Transverse colon (tissue), 4 donors: ENCODE data around the gene PMEL. TPM values are rescaled to one million over a fixed set of nuclear protein-coding genes. Genes with fewer than 3 reads are reported as not detected.

Source experiments
- DNase-seq: peaks from one replicate; pipeline ENCODE4 v3.0.0-alpha.2; 2019
- H3K27ac ChIP-seq, 4 donors: fragments of 200-600 bp; sonication (generic); 2 replicates each; pipeline ENCODE4 v1.5.1; 2016 to 2018; ENCODE audit warnings: inconsistent platforms in 4 of 4
- H3K27me3 ChIP-seq: fragments of 200-600 bp; sonication (generic); 2 replicates; pipeline ENCODE4 v1.5.1; 2017; ENCODE audit warnings: inconsistent platforms
- H3K36me3 ChIP-seq, 4 donors: fragments of 200-600 bp; sonication (generic); 2 replicates each; pipeline ENCODE4 v1.5.1; 2017 to 2019; ENCODE audit warnings: inconsistent platforms in 4 of 4
- H3K4me1 ChIP-seq, 4 donors: fragments of 200-600 bp; sonication (generic); 2 replicates each; pipeline ENCODE4 v1.5.1; 2017 to 2020; ENCODE audit warnings: inconsistent platforms in 4 of 4
- H3K4me3 ChIP-seq, 4 donors: fragments of 200-600 bp; sonication (generic); 1 replicate in 1 of 4; 2 replicates in 3 of 4; pipeline versions ENCODE4 v1.5.1 to v1.6.1; 2017 to 2019; ENCODE audit warnings: inconsistent platforms in 4 of 4
- H3K9me3 ChIP-seq, 2 donors: fragments of 200-600 bp; sonication (generic); 2 replicates each; pipeline ENCODE4 v1.5.1; 2017 to 2019; ENCODE audit warnings: inconsistent platforms in 2 of 2
- CTCF ChIP-seq, 5 experiments: fragments of 200-600 bp in 3 of 5; fragments of 450-650 bp in 2 of 5; sonication (generic) in 3 of 5; IDR thresholded peaks; 1 replicate in 2 of 5; 2 replicates in 3 of 5; pipeline ENCODE4 v1.5.1; 2016 to 2017; ENCODE audit warnings: antibody characterized with exemption in 5 of 5, inconsistent platforms in 3 of 5, mild to moderate bottlenecking in 2 of 5, moderate library complexity in 1 of 5
- EP300 ChIP-seq: sonication (generic); formaldehyde crosslinking; IDR thresholded peaks from one replicate; pipeline ENCODE4 v1.6.1; 2017; ENCODE audit warnings: antibody characterized with exemption, low read depth
- POLR2A ChIP-seq: fragments of 450-650 bp; IDR thresholded peaks from one replicate; pipeline ENCODE4 v1.6.1; 2016; ENCODE audit warnings: antibody characterized with exemption, mild to moderate bottlenecking, moderate library complexity
- POLR2AphosphoS5 ChIP-seq, 3 donors: sonication (generic); formaldehyde crosslinking; IDR thresholded peaks; one replicate each; pipeline ENCODE4 v1.6.1; 2016; ENCODE audit warnings: antibody characterized with exemption in 3 of 3
- WGBS, 2 donors: methylation state at CpG; one replicate each; pipeline ENCODE4 v1.1.5; 2018; ENCODE audit warnings: low coverage in 1 of 2; 5-methylcytosine and 5-hydroxymethylcytosine counted together
- in situ Hi-C, 4 donors: fragments of 200-750 bp; cut with MboI; loops; one replicate each; pipeline versions ENCODE4 v1.15.0 to v1.15.1; 2017; ENCODE audit warnings: low sequenced_read_pairs in 3 of 4, low pct_ligation_motif_present in 1 of 4, low pct_unique_long_range_greater_than_20kb in 1 of 4
- intact Hi-C: fragments of 100-400 bp; cut with DNase I; formaldehyde crosslinking; loops from one replicate; pipeline ENCODE4 v1.15.1; 2023; ENCODE audit warnings: low total_unique reads
- total RNA-seq, 4 donors: library from RNA; depleted of rRNA; stranded (reverse); fragments of >200 nt; gene quantifications; one replicate each; pipeline ENCODE4 v1.1.0, GENCODE V29; 2016

PMEL gene
- total RNA-seq, 4 donors from 2014 or later, result 2.4 to 7.0 (median 4.9) TPM; not detected in 1

- Histone ChIP-seq H3K36me3 (peaks cover 0 to 4% (median 0%) of the 10 kb centered on the region in 4 donors), H3K27me3 (no peaks in the 10 kb centered on the region), H3K4me1 (peaks cover 29 to 57% (median 50%) of the 10 kb centered on the region in 4 donors), H3K4me3 (peak within 1 kb of the TSS; percentile 32 to 84 (median 80)), H3K9me3 (no peaks in the 10 kb centered on the region), H3K27ac (peak within 1 kb of the TSS; percentile 92 to 99 (median 98))
- peak; percentile 91 for DNase-seq
- TF ChIP-seq POLR2A (peak; percentile 83), EP300 (no peak), CTCF (IDR thresholded peaks at IDR 0.05) (peak in 1 of 5 experiments; percentile 11), POLR2AphosphoS5 (IDR thresholded peaks at IDR 0.05) (peak; percentile 52 to 87 (median 87))
- in situ Hi-C loops (loop anchor here in 2 of 4 donors (5.0 to 25.0 kb wide), 2 partner anchors 116 to 196 kb away; partner anchors contain the start of genes ORMDL2 (in 1 of the 2) and SARNP (in 1 of the 2)), intact Hi-C loops (loop anchor here (5.0 kb wide), 1 partner anchor 96 kb away; no protein-coding TSS in a partner anchor)
- 0 to 4% methylated on average over 3 to 41 of the region's 49 CpGs for WGBS, 2 donors
Observed at GRCh38 chr12:55927588-55928502, 38.0 kb downstream of the PMEL start, which contains the start of gene PYM1. Gene PYM1 (minus strand): TSS chr12:55927894. CDS start chr12:55927761, 133 bp downstream.

- no peak for TF ChIP-seq POLR2A
- peak; percentile 64 to 88 (median 73) for TF ChIP-seq CTCF (IDR thresholded peaks at IDR 0.05)
- peak in 2 of 3 donors; percentile 59 for TF ChIP-seq POLR2AphosphoS5 (IDR thresholded peaks at IDR 0.05)
- TF ChIP-seq EP300, result no peak
- intact Hi-C loops, result loop anchor here (5.0 kb wide), 1 partner anchor 95 kb away; no protein-coding TSS in a partner anchor
Observed at GRCh38 chr12:55926738-55927587, 38.9 kb downstream of the PMEL start.

GRCh38 chr12:55925870-55926737 is 39.7 kb downstream of the PMEL start:
- Histone ChIP-seq H3K36me3 (peaks cover 0 to 7% (median 3%) of the 10 kb centered on the region in 4 donors), H3K4me3 (peak overlapping the region; percentile 32 to 84 (median 80)), H3K27me3 (no peaks in the 10 kb centered on the region), H3K9me3 (no peaks in the 10 kb centered on the region), H3K27ac (peak overlapping the region; percentile 92 to 99 (median 98)), H3K4me1 (peaks cover 29 to 59% (median 40%) of the 10 kb centered on the region in 4 donors)
- TF ChIP-seq POLR2AphosphoS5 (IDR thresholded peaks at IDR 0.05), result no peak
- no peak for TF ChIP-seq POLR2A
- no peak for TF ChIP-seq EP300
- TF ChIP-seq CTCF (IDR thresholded peaks at IDR 0.05), result no peak
- no peak for DNase-seq
- in situ Hi-C loops (loop anchor here in 2 of 4 donors (5.0 to 25.0 kb wide), 2 partner anchors 114 to 194 kb away; partner anchors contain the start of genes ORMDL2 (in 1 of the 2) and SARNP (in 1 of the 2)), intact Hi-C loops (loop anchor here (5.0 kb wide), 1 partner anchor 94 kb away; no protein-coding TSS in a partner anchor)
- 6 to 7% methylated on average over 7 to 10 of the region's 10 CpGs for WGBS, 2 donors

More at GRCh38 chr12:55926738-55927587, 38.9 kb downstream of the PMEL start:
- 0 to 1% methylated on average over 5 to 35 of the region's 42 CpGs for WGBS, 2 donors
- Histone ChIP-seq H3K27ac (peak overlapping the region; percentile 92 to 99 (median 98)), H3K4me3 (peak overlapping the region; percentile 32 to 84 (median 80)), H3K27me3 (no peaks in the 10 kb centered on the region), H3K9me3 (no peaks in the 10 kb centered on the region), H3K4me1 (peaks cover 29 to 55% (median 45%) of the 10 kb centered on the region in 4 donors), H3K36me3 (peaks cover 0 to 7% (median 1%) of the 10 kb centered on the region in 4 donors)
- in situ Hi-C loops, result loop anchor here in 2 of 4 donors (5.0 to 25.0 kb wide), 2 partner anchors 115 to 195 kb away; partner anchors contain the start of genes ORMDL2 (in 1 of the 2) and SARNP (in 1 of the 2)
- peak; percentile 91 for DNase-seq
